Panc1 (cell line): ENCODE results near the gene EXD3.

ENCODE experiments used
- CTCF ChIP-seq: fragments of 450-650 bp; IDR thresholded peaks from 2 replicates; pipeline ENCODE4 v1.5.1; 2017; ENCODE audit warnings: mild to moderate bottlenecking
- TCF7L2 ChIP-seq: IDR thresholded peaks from 2 replicates; pipeline ENCODE4 v1.6.1; 2011; ENCODE audit warnings: mild to moderate bottlenecking, low read depth, low read length, inconsistent platforms

GRCh38 chr9:137342482-137342881, 80.5 kb downstream of the EXD3 start:
- no peak for TF ChIP-seq CTCF
- TF ChIP-seq TCF7L2, result no peak
